ENCODE measurements around the gene RPS6KA2.
"Not testable (repeated sequence)": the region's sequence is repeated elsewhere in the genome, so short reads cannot be mapped to it uniquely, and the experiment has no call there.

Gene RPS6KA2

GRCh38 chr6:166411271-166411670 lies 215.8 kb downstream of the RPS6KA2 start:
- DNase-seq, result no peak

- DNase-seq, result no peak
Measured at GRCh38 chr6:166410426-166410935, 216.6 kb downstream of the RPS6KA2 start.

GRCh38 chr6:166408936-166409755 lies 217.9 kb downstream of the RPS6KA2 start:
- DNase-seq, result no peak

- no peak for DNase-seq
Measured at GRCh38 chr6:166406197-166406596, 220.9 kb downstream of the RPS6KA2 start.

GRCh38 chr6:166405386-166405785 lies 221.7 kb downstream of the RPS6KA2 start:
- no peak for DNase-seq

GRCh38 chr6:166402582-166403277 lies 224.3 kb downstream of the RPS6KA2 start:
- DNase-seq, result no peak

- DNase-seq, result peak in 3 of 4 experiments; percentile 14 to 31 (median 28)
Measured at GRCh38 chr6:166400649-166401250, 226.3 kb downstream of the RPS6KA2 start.

GRCh38 chr6:166400181-166400580 lies 226.9 kb downstream of the RPS6KA2 start:
- DNase-seq, result no peak

- no peak for DNase-seq
Measured at GRCh38 chr6:166398348-166398747, 228.7 kb downstream of the RPS6KA2 start.

- DNase-seq, result no peak
Measured at GRCh38 chr6:166397849-166398248, 229.2 kb downstream of the RPS6KA2 start.

- no peak for DNase-seq
Measured at GRCh38 chr6:166395778-166396177, 231.3 kb downstream of the RPS6KA2 start.

GRCh38 chr6:166395351-166395750 lies 231.7 kb downstream of the RPS6KA2 start:
- no peak for DNase-seq

- no peak for DNase-seq
Measured at GRCh38 chr6:166394036-166394892, 232.8 kb downstream of the RPS6KA2 start.

- DNase-seq, result no peak
Measured at GRCh38 chr6:166393535-166393823, 233.6 kb downstream of the RPS6KA2 start.

GRCh38 chr6:166392755-166393534 lies 234.1 kb downstream of the RPS6KA2 start:
- DNase-seq, result not testable (repeated sequence)

- DNase-seq, result no peak
Measured at GRCh38 chr6:166389119-166389518, 237.9 kb downstream of the RPS6KA2 start.

- DNase-seq, result no peak
Measured at GRCh38 chr6:166388290-166389004, 238.6 kb downstream of the RPS6KA2 start.

GRCh38 chr6:166387642-166388289 lies 239.3 kb downstream of the RPS6KA2 start:
- DNase-seq, result no peak

GRCh38 chr6:166387098-166387497 lies 240.0 kb downstream of the RPS6KA2 start:
- not testable (repeated sequence) for DNase-seq

- DNase-seq, result no peak
Measured at GRCh38 chr6:166386111-166386510, 240.9 kb downstream of the RPS6KA2 start.

Measured in activated CD4-positive, CD25-positive, alpha-beta regulatory T cell (primary cell).